Caco-2 (cell line): Measurements from ENCODE around the gene PPP3CB. TPM values are rescaled to one million over a fixed set of nuclear protein-coding genes. Genes with fewer than 3 reads are reported as not detected.

Experiments
- BruUV-seq: library from RNA; stranded (reverse); fragments of 400-500 nt; replicated peaks from 2 replicates; lab custom pipeline; 2021; lab: Mats Ljungman, UMichigan
- CTCF ChIA-PET: fragments of 300-600 bp; sonication (Branson Sonifier 250); formaldehyde crosslinking; loops from one replicate; lab custom pipeline; 2022; ENCODE audit warnings: antibody characterized with exemption; lab: Charles Lee
- POLR2A ChIA-PET: fragments of 300-600 bp; sonication (Branson Sonifier 250); formaldehyde crosslinking; loops from one replicate; lab custom pipeline; 2022; ENCODE audit warnings: antibody characterized with exemption; lab: Charles Lee
- DNase-seq, 2 experiments: peaks; one replicate each; pipeline versions ENCODE4 v3.0.0 to v3.0.0-alpha.2; 2020 to 2022
- H3K27me3 ChIP-seq: replicated peaks from 2 replicates; pipeline ENCODE4 v1.6.0; 2011; ENCODE audit warnings: low read length; ENCODE audit not compliant: control insufficient read depth, insufficient read depth
- H3K36me3 ChIP-seq: 2 replicates; pipeline ENCODE4 v1.5.1; 2011; ENCODE audit warnings: low read length; ENCODE audit not compliant: control insufficient read depth, insufficient read depth
- H3K4me1 ChIP-seq: fragments of 250-450 bp; sonication (Bioruptor Pico); 2 replicates; pipeline ENCODE4 v1.5.1; 2020; ENCODE audit warnings: mild to moderate bottlenecking
- H3K4me3 ChIP-seq: 2 replicates; pipeline ENCODE4 v1.5.1; 2011; ENCODE audit warnings: low read depth, mild to moderate bottlenecking, control low read depth, low read length
- H3K9me3 ChIP-seq: fragments of 250-450 bp; sonication (Bioruptor Pico); 2 replicates; pipeline ENCODE4 v1.5.1; 2020; ENCODE audit warnings: mild to moderate bottlenecking, moderate library complexity
- H3K27ac Mint-ChIP-seq: one replicate; pipeline ENCODE4 v1.8.0; 2022; ENCODE audit warnings: mixed read lengths; ENCODE audit not compliant: unreplicated experiment
- H3K27me3 Mint-ChIP-seq: one replicate; pipeline ENCODE4 v1.8.0; 2022; ENCODE audit warnings: mixed read lengths; ENCODE audit not compliant: insufficient read depth, unreplicated experiment
- H3K36me3 Mint-ChIP-seq: one replicate; pipeline ENCODE4 v1.8.0; 2022; ENCODE audit warnings: mild to moderate bottlenecking, mixed read lengths; ENCODE audit not compliant: insufficient read depth, unreplicated experiment
- H3K4me1 Mint-ChIP-seq: one replicate; pipeline ENCODE4 v1.8.0; 2022; ENCODE audit warnings: low read depth, mixed read lengths; ENCODE audit not compliant: unreplicated experiment
- H3K4me3 Mint-ChIP-seq: one replicate; pipeline ENCODE4 v1.8.0; 2022; ENCODE audit warnings: mild to moderate bottlenecking, moderate library complexity, mixed read lengths; ENCODE audit not compliant: unreplicated experiment
- H3K9me3 Mint-ChIP-seq: one replicate; pipeline ENCODE4 v1.8.0; 2022; ENCODE audit warnings: mixed read lengths; ENCODE audit not compliant: unreplicated experiment
- intact Hi-C: fragments of 100-400 bp; cut with micrococcal nuclease; formaldehyde crosslinking; loops from one replicate; pipeline ENCODE4 v1.10.0; 2022; ENCODE audit not compliant: unreplicated experiment
- total RNA-seq: library from RNA; stranded (reverse); gene quantifications from 2 replicates; pipeline ENCODE4 v1.2.3, GENCODE V29; 2022
- TF ChIP-seq, protein P1 (sequence below), 2 experiments: fragments of 200-600 bp in 1 of 2; IDR thresholded peaks; 1 replicate in 1 of 2; 2 replicates in 1 of 2; pipeline versions ENCODE4 v1.5.1 to v1.8.0; 2011 to 2022; ENCODE audit warnings: antibody characterized with exemption in 1 of 2, control low read depth in 1 of 2, inconsistent platforms in 1 of 2, low read depth in 1 of 2, low read length in 1 of 2, mild to moderate bottlenecking in 1 of 2, moderate library complexity in 1 of 2; ENCODE audit not compliant: insufficient read depth in 1 of 2, severe bottlenecking in 1 of 2, unreplicated experiment in 1 of 2

Gene PPP3CB
- total RNA-seq, 1 experiment from 2014 or later = 41.5 TPM

DNA sequence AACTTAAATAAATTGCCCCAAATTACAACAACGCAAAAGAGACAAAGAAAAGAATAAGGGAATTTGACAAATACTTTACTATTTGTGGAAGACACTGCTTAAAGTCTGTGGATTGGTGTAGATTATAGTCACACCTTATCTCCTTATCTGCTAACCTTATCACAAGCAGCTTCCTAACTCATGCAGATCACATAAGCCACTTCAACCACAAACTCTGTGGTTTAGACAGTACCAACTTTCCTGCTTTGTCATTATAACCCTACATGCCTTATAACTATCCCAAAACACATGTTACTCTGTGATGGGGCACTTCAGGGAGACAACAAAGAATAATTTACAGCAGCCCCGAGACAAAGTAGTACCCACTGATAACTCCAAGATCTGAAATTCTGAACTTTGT, 41.5 kb upstream of the PPP3CB start:
- Histone ChIP-seq H3K36me3 (no peaks in the 10 kb centered on the region; the same call in 1 of the 2 replicates), H3K4me3 (no peak overlapping the region), H3K27me3 (no peaks in the 10 kb centered on the region), H3K4me1 (peaks cover 8% of the 10 kb centered on the region; the same call in 1 of the 2 replicates), H3K9me3 (no peaks in the 10 kb centered on the region)
- Mint-ChIP-seq H3K27me3 (no peaks in the 10 kb centered on the region), H3K9me3 (no peaks in the 10 kb centered on the region), H3K27ac (no peak overlapping the region), H3K36me3 (peaks cover 22% of the 10 kb centered on the region), H3K4me3 (no peak overlapping the region), H3K4me1 (peaks cover 8% of the 10 kb centered on the region)
- TF ChIP-seq, protein P1, sequence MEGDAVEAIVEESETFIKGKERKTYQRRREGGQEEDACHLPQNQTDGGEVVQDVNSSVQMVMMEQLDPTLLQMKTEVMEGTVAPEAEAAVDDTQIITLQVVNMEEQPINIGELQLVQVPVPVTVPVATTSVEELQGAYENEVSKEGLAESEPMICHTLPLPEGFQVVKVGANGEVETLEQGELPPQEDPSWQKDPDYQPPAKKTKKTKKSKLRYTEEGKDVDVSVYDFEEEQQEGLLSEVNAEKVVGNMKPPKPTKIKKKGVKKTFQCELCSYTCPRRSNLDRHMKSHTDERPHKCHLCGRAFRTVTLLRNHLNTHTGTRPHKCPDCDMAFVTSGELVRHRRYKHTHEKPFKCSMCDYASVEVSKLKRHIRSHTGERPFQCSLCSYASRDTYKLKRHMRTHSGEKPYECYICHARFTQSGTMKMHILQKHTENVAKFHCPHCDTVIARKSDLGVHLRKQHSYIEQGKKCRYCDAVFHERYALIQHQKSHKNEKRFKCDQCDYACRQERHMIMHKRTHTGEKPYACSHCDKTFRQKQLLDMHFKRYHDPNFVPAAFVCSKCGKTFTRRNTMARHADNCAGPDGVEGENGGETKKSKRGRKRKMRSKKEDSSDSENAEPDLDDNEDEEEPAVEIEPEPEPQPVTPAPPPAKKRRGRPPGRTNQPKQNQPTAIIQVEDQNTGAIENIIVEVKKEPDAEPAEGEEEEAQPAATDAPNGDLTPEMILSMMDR (IDR thresholded peaks at IDR 0.05; ENCODE audit: insufficient read depth in 1 of 2, low read depth in 1 of 2, low read length in 1 of 2, severe bottlenecking in 1 of 2, unreplicated experiment in 1 of 2) = no peak
- ChIA-PET CTCF (no interaction called here), POLR2A (no interaction called here)
- no peak for DNase-seq
- intact Hi-C loops = no loop called here
- BruUV-seq = no TSS peak

- Mint-ChIP-seq H3K4me1 (peaks cover 16% of the 10 kb centered on the region), H3K9me3 (no peaks in the 10 kb centered on the region), H3K27me3 (no peaks in the 10 kb centered on the region), H3K27ac (no peak overlapping the region), H3K36me3 (peaks cover 21% of the 10 kb centered on the region), H3K4me3 (no peak overlapping the region)
- Histone ChIP-seq H3K36me3 (0 out of 2 replicates have a peak, but pooled peaks cover 1% of the 10 kb centered on the region), H3K4me3 (no peak overlapping the region), H3K9me3 (no peaks in the 10 kb centered on the region), H3K4me1 (peaks cover 10% of the 10 kb centered on the region; the same call in 1 of the 2 replicates), H3K27me3 (no peaks in the 10 kb centered on the region)
- TF ChIP-seq, protein P1 (IDR thresholded peaks at IDR 0.05; ENCODE audit: insufficient read depth in 1 of 2, low read depth in 1 of 2, low read length in 1 of 2, severe bottlenecking in 1 of 2, unreplicated experiment in 1 of 2) = no peak
- no TSS peak for BruUV-seq
- CTCF ChIA-PET = no interaction called here
- POLR2A ChIA-PET = no interaction called here
- intact Hi-C loops = no loop called here
- no peak for DNase-seq
Observed at GRCh38 chr10:73534857-73535256, 39.0 kb upstream of the PPP3CB start.

DNA sequence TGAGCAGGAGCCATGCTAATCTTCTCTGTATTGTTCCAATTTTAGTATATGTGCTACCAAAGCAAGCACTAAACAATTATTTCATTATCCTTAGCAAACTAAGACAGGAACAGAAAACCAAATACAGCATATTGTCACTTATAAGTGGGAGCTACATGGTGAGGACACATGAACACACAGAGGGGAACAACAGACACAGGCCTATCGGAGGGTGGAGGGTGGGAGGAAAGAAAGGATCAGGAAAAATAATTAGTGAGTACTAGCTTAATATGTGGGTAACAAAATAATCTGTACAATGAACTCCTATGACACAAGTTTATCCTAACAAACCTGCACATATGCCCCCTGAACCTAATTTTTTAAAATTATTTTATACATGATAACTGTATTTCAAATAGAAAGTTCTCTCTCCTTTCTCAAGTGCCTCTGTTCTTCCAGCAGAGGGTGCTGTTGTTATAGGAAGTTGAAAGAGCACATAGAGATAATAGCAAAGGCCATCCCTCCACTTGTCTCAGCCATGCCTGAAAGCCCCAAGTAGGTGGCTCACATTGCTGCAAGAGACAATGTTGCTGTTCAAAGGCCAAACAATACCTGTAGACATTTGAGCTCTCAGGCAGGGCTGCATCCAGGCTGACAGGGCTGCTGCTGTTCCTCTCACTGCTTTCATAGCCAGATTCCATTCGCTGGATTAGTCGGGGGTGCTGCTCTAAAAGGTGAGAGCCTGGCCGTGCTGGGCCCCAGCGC, 33.4 kb upstream of the PPP3CB start:
- H3K27ac Mint-ChIP-seq = no peak overlapping the region
- DNase-seq = peak; percentile 86 to 87
- intact Hi-C loops = loop anchor here (1.0 to 2.0 kb wide), 5 partner anchors 57 to 1692 kb away; no protein-coding TSS in a partner anchor
- BruUV-seq = no TSS peak
- Histone ChIP-seq H3K4me1 (peaks cover 3% of the 10 kb centered on the region; the same call in 1 of the 2 replicates), H3K4me3 (no peak overlapping the region), H3K27me3 (no peaks in the 10 kb centered on the region), H3K9me3 (no peaks in the 10 kb centered on the region), H3K36me3 (peaks cover 3% of the 10 kb centered on the region)
- H3K27me3 Mint-ChIP-seq = no peaks in the 10 kb centered on the region
- no peaks in the 10 kb centered on the region for H3K36me3 Mint-ChIP-seq
- TF ChIP-seq, protein P1 (IDR thresholded peaks at IDR 0.05; ENCODE audit: insufficient read depth in 1 of 2, low read depth in 1 of 2, low read length in 1 of 2, severe bottlenecking in 1 of 2, unreplicated experiment in 1 of 2) = peak; percentile 89 to 92
- H3K9me3 Mint-ChIP-seq = no peaks in the 10 kb centered on the region
- ChIA-PET POLR2A (interaction anchor here (0.5 to 1.0 kb wide), 4 partner anchors 33 to 200 kb away, joined by 3 to 11 read pairs (median 4); partner anchors contain the start of gene PPP3CB), CTCF (interaction anchor here (0.5 to 2.6 kb wide), 27 partner anchors 12 to 1827 kb away, joined by 3 to 52 read pairs (median 4); partner anchors contain the start of genes MYOZ1, PPP3CB, PSAP and USP54)
- H3K4me3 Mint-ChIP-seq = no peak overlapping the region
- H3K4me1 Mint-ChIP-seq = peaks cover 8% of the 10 kb centered on the region
